Mammary epithelial cell (primary cell): ENCODE results near the gene SPON1.

ENCODE experiments used
- CTCF ChIP-seq, 2 donors: IDR thresholded peaks in 1 of 2; conservative IDR thresholded peaks in 1 of 2; 2 replicates each; pipeline ENCODE4 v1.5.1; 2011 to 2012; ENCODE audit warnings: inconsistent platforms in 2 of 2, low read length in 2 of 2, mild to moderate bottlenecking in 2 of 2, control low read depth in 1 of 2, low read depth in 1 of 2; ENCODE audit not compliant: insufficient read depth in 1 of 2; ENCODE audit errors: extremely low read depth in 1 of 2
- EZH2 ChIP-seq: IDR thresholded peaks from 2 replicates; pipeline ENCODE4 v1.6.1; 2012; ENCODE audit warnings: low read length, inconsistent platforms, borderline replicate concordance

- TF ChIP-seq CTCF (conservative IDR thresholded peaks at IDR 0.05 in 1 of 2, IDR thresholded peaks at IDR 0.05 in 1 of 2; ENCODE audit: extremely low read depth in 1 of 2, insufficient read depth in 1 of 2, low read depth in 1 of 2, low read length in 2 of 2), result no peak
- TF ChIP-seq EZH2, result no peak
Measured at GRCh38 chr11:14184028-14184940, 221.8 kb downstream of the SPON1 start.
